ENCODE measurements around the gene ZNF536. TPM values are rescaled to one million over a fixed set of nuclear protein-coding genes. Genes with fewer than 3 reads are reported as not detected.
A peak's percentile ranks its signal among the peaks of the same experiment; 100 is the strongest.

ZNF536 gene
- total and polyA plus RNA-seq, 5 experiments from 2014 or later = not detected

GRCh38 chr19:30512176-30513081, 140.2 kb downstream of the ZNF536 start:
- Mint-ChIP-seq H3K27ac (no peak overlapping the region), H3K36me3 (no peaks in the 10 kb centered on the region), H3K4me1 (peaks cover 0 to 1% (median 0%) of the 10 kb centered on the region in 4 donors), H3K9me3 (no peaks in the 10 kb centered on the region), H3K4me3 (no peak overlapping the region), H3K27me3 (peaks cover 0 to 8% (median 0%) of the 10 kb centered on the region in 5 donors)
- DNase-seq (no peak), ATAC-seq (no peak)
- POLR2A ChIA-PET = no interaction called here

- POLR2A ChIA-PET = no interaction called here
- no peak overlapping the region for H3K27ac Mint-ChIP-seq
- H3K27me3 Mint-ChIP-seq = peaks cover 0 to 5% (median 0%) of the 10 kb centered on the region in 5 donors
- no peaks in the 10 kb centered on the region for H3K36me3 Mint-ChIP-seq
- H3K9me3 Mint-ChIP-seq = no peaks in the 10 kb centered on the region
- peaks cover 0 to 1% (median 0%) of the 10 kb centered on the region in 4 donors for H3K4me1 Mint-ChIP-seq
- ATAC-seq (no peak), DNase-seq (no peak)
- no peak overlapping the region for H3K4me3 Mint-ChIP-seq
These were observed 140.9 kb downstream of the ZNF536 start for GRCh38 chr19:30513082-30513411.

- Mint-ChIP-seq H3K4me3 (no peak overlapping the region), H3K36me3 (no peaks in the 10 kb centered on the region), H3K27me3 (peaks cover 0 to 14% (median 0%) of the 10 kb centered on the region in 5 donors), H3K9me3 (no peaks in the 10 kb centered on the region), H3K27ac (no peak overlapping the region), H3K4me1 (peaks cover 0 to 1% (median 0%) of the 10 kb centered on the region in 4 donors)
- POLR2A ChIA-PET = no interaction called here
- ATAC-seq (no peak), DNase-seq (no peak)
These were observed 143.9 kb downstream of the ZNF536 start for GRCh38 chr19:30516111-30516510.

GRCh38 chr19:30516531-30516930, 144.3 kb downstream of the ZNF536 start:
- ATAC-seq (no peak), DNase-seq (no peak)
- Mint-ChIP-seq H3K36me3 (no peaks in the 10 kb centered on the region), H3K27me3 (peaks cover 0 to 14% (median 0%) of the 10 kb centered on the region in 5 donors), H3K9me3 (no peaks in the 10 kb centered on the region), H3K4me1 (peaks cover 0 to 1% (median 0%) of the 10 kb centered on the region in 4 donors), H3K4me3 (no peak overlapping the region), H3K27ac (no peak overlapping the region)
- POLR2A ChIA-PET = no interaction called here

- Mint-ChIP-seq H3K4me3 (no peak overlapping the region), H3K27me3 (peaks cover 0 to 15% (median 0%) of the 10 kb centered on the region in 5 donors), H3K4me1 (peaks cover 0 to 1% (median 0%) of the 10 kb centered on the region in 4 donors), H3K36me3 (no peaks in the 10 kb centered on the region), H3K9me3 (no peaks in the 10 kb centered on the region), H3K27ac (no peak overlapping the region)
- DNase-seq (no peak), ATAC-seq (no peak)
- POLR2A ChIA-PET = no interaction called here
These were observed 146.9 kb downstream of the ZNF536 start for GRCh38 chr19:30518965-30519606.

GRCh38 chr19:30519607-30520205, 147.5 kb downstream of the ZNF536 start:
- no peaks in the 10 kb centered on the region for H3K36me3 Mint-ChIP-seq
- no peak overlapping the region for H3K4me3 Mint-ChIP-seq
- DNase-seq (no peak), ATAC-seq (no peak)
- H3K9me3 Mint-ChIP-seq = no peaks in the 10 kb centered on the region
- H3K4me1 Mint-ChIP-seq = peaks cover 0 to 1% (median 0%) of the 10 kb centered on the region in 4 donors
- H3K27me3 Mint-ChIP-seq = peaks cover 0 to 15% (median 0%) of the 10 kb centered on the region in 5 donors
- peak overlapping the region in 1 of 10 donors; percentile 1 for H3K27ac Mint-ChIP-seq
- POLR2A ChIA-PET = no interaction called here

- POLR2A ChIA-PET = no interaction called here
- DNase-seq (no peak), ATAC-seq (no peak)
- H3K27me3 Mint-ChIP-seq = peaks cover 0 to 19% (median 0%) of the 10 kb centered on the region in 5 donors
- H3K4me1 Mint-ChIP-seq = peaks cover 0 to 1% (median 0%) of the 10 kb centered on the region in 4 donors
- no peaks in the 10 kb centered on the region for H3K36me3 Mint-ChIP-seq
- no peaks in the 10 kb centered on the region for H3K9me3 Mint-ChIP-seq
- no peak overlapping the region for H3K27ac Mint-ChIP-seq
- H3K4me3 Mint-ChIP-seq = no peak overlapping the region
These were observed 148.7 kb downstream of the ZNF536 start for GRCh38 chr19:30520735-30521479.

- Mint-ChIP-seq H3K4me3 (no peak overlapping the region), H3K27ac (no peak overlapping the region), H3K27me3 (peaks cover 0 to 19% (median 0%) of the 10 kb centered on the region in 5 donors), H3K9me3 (no peaks in the 10 kb centered on the region), H3K4me1 (no peaks in the 10 kb centered on the region), H3K36me3 (no peaks in the 10 kb centered on the region)
- POLR2A ChIA-PET = no interaction called here
- ATAC-seq (no peak), DNase-seq (no peak)
These were observed 149.8 kb downstream of the ZNF536 start for GRCh38 chr19:30521937-30522336.

- Mint-ChIP-seq H3K36me3 (no peaks in the 10 kb centered on the region), H3K9me3 (no peaks in the 10 kb centered on the region), H3K4me1 (no peaks in the 10 kb centered on the region), H3K27ac (no peak overlapping the region), H3K4me3 (no peak overlapping the region), H3K27me3 (peaks cover 0 to 19% (median 0%) of the 10 kb centered on the region in 5 donors)
- ATAC-seq = no peak
- POLR2A ChIA-PET = no interaction called here
- DNase-seq = no peak
These were observed 150.2 kb downstream of the ZNF536 start for GRCh38 chr19:30522341-30522740.

GRCh38 chr19:30523791-30524190, 151.6 kb downstream of the ZNF536 start:
- H3K9me3 Mint-ChIP-seq = no peaks in the 10 kb centered on the region
- ATAC-seq (no peak), DNase-seq (no peak)
- H3K4me1 Mint-ChIP-seq = no peaks in the 10 kb centered on the region
- no peak overlapping the region for H3K4me3 Mint-ChIP-seq
- peaks cover 0 to 19% (median 0%) of the 10 kb centered on the region in 5 donors for H3K27me3 Mint-ChIP-seq
- POLR2A ChIA-PET = no interaction called here
- H3K27ac Mint-ChIP-seq = no peak overlapping the region
- no peaks in the 10 kb centered on the region for H3K36me3 Mint-ChIP-seq

GRCh38 chr19:30525383-30525782, 153.2 kb downstream of the ZNF536 start:
- POLR2A ChIA-PET = no interaction called here
- Mint-ChIP-seq H3K27me3 (peaks cover 0 to 9% (median 0%) of the 10 kb centered on the region in 5 donors), H3K9me3 (no peaks in the 10 kb centered on the region), H3K36me3 (no peaks in the 10 kb centered on the region), H3K4me3 (no peak overlapping the region), H3K4me1 (no peaks in the 10 kb centered on the region), H3K27ac (no peak overlapping the region)
- ATAC-seq (no peak), DNase-seq (no peak)

- Mint-ChIP-seq H3K27me3 (peaks cover 0 to 4% (median 0%) of the 10 kb centered on the region in 5 donors), H3K36me3 (no peaks in the 10 kb centered on the region), H3K9me3 (no peaks in the 10 kb centered on the region), H3K4me1 (no peaks in the 10 kb centered on the region), H3K27ac (no peak overlapping the region), H3K4me3 (no peak overlapping the region)
- ATAC-seq = no peak
- POLR2A ChIA-PET = no interaction called here
- no peak for DNase-seq
These were observed 156.7 kb downstream of the ZNF536 start for GRCh38 chr19:30528919-30529318.

Measured in naive thymus-derived CD8-positive, alpha-beta T cell (primary cell).